GM06990 (cell line): ENCODE measurements around the gene TMEM72.

ENCODE experiments used
- DNase-seq: peaks from one replicate; pipeline ENCODE4 v3.0.0-alpha.2; 2011; ENCODE audit not compliant: insufficient read length; ENCODE audit errors: extremely low read depth
- H3K27me3 ChIP-seq: replicated peaks from 2 replicates; pipeline ENCODE4 v1.6.0; 2011; ENCODE audit warnings: low read length; ENCODE audit not compliant: control insufficient read depth, insufficient read depth
- H3K36me3 ChIP-seq: 2 replicates; pipeline ENCODE4 v1.5.1; 2011; ENCODE audit warnings: low read length; ENCODE audit not compliant: control insufficient read depth, insufficient read depth
- H3K4me3 ChIP-seq: replicated peaks from 2 replicates; pipeline ENCODE4 v1.5.1; 2011; ENCODE audit warnings: low read depth, mild to moderate bottlenecking, control low read depth, low read length
- CTCF ChIP-seq: IDR thresholded peaks from 2 replicates; pipeline ENCODE4 v1.5.1; 2011; ENCODE audit warnings: low read length, control low read depth, mild to moderate bottlenecking, inconsistent platforms; ENCODE audit not compliant: insufficient read depth, poor library complexity, severe bottlenecking

Gene TMEM72

GRCh38 chr10:44950326-44951225 lies 39.4 kb downstream of the TMEM72 start:
- Histone ChIP-seq H3K27me3 (no peaks in the 10 kb centered on the region), H3K4me3 (no peak overlapping the region), H3K36me3 (peaks cover 6% of the 10 kb centered on the region)
- DNase-seq: no peak
- TF ChIP-seq CTCF: no peak

- no peaks in the 10 kb centered on the region for H3K27me3 ChIP-seq
- TF ChIP-seq CTCF: no peak
- no peak for DNase-seq
- H3K36me3 ChIP-seq: peaks cover 9% of the 10 kb centered on the region
- no peak overlapping the region for H3K4me3 ChIP-seq
Observed at GRCh38 chr10:44951576-44952226, 40.6 kb downstream of the TMEM72 start.

GRCh38 chr10:44952779-44953231 lies 41.7 kb downstream of the TMEM72 start:
- Histone ChIP-seq H3K36me3 (peaks cover 11% of the 10 kb centered on the region), H3K27me3 (no peaks in the 10 kb centered on the region), H3K4me3 (no peak overlapping the region)
- DNase-seq: no peak
- TF ChIP-seq CTCF: no peak

GRCh38 chr10:44954042-44954441 lies 42.9 kb downstream of the TMEM72 start:
- TF ChIP-seq CTCF: no peak

GRCh38 chr10:44954962-44955361 lies 43.8 kb downstream of the TMEM72 start:
- H3K4me3 ChIP-seq: no peak overlapping the region
- H3K27me3 ChIP-seq: no peaks in the 10 kb centered on the region
- TF ChIP-seq CTCF: no peak
- DNase-seq: no peak
- H3K36me3 ChIP-seq: peaks cover 11% of the 10 kb centered on the region

More at GRCh38 chr10:44954042-44954441, 42.9 kb downstream of the TMEM72 start:
- H3K36me3 ChIP-seq: peaks cover 11% of the 10 kb centered on the region
- H3K27me3 ChIP-seq: no peaks in the 10 kb centered on the region
- DNase-seq: no peak
- no peak overlapping the region for H3K4me3 ChIP-seq
